GM21619 (cell line): ENCODE measurements around the gene BNIP1.

Experiments used
- ATAC-seq: cut with Tn5 transposase; IDR thresholded peaks from one replicate; pipeline ENCODE4 v1.9.1; 2021; ENCODE audit not compliant: unreplicated experiment

The BNIP1 gene

GRCh38 chr5:173163219-173163618 lies 18.9 kb downstream of the BNIP1 start:
- ATAC-seq: no peak

DNA sequence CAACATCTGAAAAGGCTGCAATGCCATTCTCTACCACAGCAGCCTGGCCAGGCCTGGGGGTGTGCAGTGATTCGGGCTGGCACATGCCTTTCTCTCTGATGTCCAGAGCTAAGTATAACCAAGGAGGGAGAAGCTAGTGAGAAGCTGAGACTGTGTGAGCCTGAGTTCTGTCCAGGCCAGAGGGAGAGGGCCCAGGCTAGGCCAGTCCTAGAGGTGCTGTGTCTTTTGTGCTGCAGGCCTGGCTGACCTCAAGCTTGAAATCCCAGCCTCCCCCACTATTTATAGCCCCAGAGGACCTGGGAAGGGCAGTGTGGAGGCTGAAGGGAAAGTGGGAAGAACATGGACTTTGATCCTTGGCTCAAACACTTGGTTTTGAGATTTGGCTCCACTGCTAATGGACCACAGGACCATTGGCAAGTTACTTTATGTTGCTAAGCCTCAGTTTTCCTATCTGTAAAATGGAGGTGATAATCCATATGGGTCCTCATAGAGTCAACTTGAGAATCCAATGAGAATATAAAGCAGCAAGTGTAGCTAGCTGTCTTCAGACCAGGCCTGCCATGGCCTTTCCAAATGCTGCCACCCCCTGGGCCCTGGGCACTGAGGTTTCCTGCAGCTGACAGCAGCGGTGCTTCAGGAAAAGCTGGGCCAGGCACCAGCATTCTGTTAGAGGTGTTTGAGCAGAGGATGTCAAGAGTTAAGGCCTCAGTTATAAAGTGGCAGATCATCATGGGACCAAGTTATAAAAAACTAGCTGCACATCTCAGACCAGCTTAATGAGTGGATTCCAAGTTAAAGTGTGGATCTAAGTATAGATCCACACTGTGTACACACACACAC lies 21.1 kb downstream of the BNIP1 start:
- no peak for ATAC-seq

GRCh38 chr5:173172166-173172565 lies 27.8 kb downstream of the BNIP1 start:
- ATAC-seq: no peak

DNA sequence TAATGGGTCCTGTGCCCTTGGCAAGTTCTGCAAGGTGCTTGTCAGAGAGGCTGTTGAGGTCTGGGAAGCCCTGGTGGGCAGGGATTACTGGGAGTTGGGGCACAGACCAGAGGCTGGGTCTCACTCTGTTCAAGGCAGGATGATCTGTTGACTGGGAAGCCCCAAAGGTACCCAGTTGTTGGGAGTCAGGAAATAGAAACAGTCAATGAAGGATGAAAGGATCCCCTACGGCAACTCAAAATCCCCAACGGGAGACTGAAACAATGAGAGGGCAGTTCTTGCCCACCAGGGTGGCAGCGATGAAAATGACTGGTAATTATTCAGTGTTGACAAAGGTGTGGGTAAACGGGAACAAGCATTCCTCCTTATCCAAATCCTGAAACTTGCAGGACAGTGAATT lies 31.2 kb downstream of the BNIP1 start:
- no peak for ATAC-seq

- ATAC-seq: no peak
Observed at GRCh38 chr5:173178369-173178910, 34.1 kb downstream of the BNIP1 start.

GRCh38 chr5:173180331-173180730 lies 36.0 kb downstream of the BNIP1 start:
- ATAC-seq: no peak

DNA sequence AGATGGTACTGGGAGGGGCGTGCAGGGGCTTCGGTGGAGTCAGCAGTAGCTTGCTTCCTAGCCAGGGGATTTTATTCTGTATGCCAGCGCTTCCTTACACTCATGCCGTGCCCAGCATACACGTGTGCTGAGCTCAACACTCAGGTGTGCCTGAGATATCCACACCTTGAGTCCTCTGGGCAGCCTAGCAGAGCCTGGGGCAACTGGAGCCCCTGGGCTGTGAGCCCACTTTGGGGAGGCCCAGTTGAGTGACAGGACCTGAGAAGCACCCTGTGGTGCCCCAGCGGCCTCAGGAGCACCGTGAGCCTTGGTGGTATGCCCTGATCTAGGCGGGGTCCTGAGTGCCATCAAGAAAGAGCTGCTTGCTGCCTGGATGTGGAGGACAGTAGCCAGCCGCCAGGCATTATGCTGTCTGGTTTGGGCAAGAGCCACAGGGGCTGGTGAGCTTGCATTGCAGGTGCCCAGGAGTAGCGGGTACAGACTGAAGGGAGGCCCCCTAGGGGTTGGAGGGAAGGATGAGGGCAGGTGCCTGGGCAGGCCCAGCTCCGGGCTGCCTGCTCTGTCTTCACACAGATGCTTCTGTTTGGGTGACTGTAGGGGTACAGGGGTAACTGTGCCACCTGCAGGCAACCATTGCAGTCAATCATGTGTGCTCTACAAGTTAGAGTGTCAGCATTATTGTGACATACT lies 42.9 kb downstream of the BNIP1 start:
- peak; percentile 53 for ATAC-seq

DNA sequence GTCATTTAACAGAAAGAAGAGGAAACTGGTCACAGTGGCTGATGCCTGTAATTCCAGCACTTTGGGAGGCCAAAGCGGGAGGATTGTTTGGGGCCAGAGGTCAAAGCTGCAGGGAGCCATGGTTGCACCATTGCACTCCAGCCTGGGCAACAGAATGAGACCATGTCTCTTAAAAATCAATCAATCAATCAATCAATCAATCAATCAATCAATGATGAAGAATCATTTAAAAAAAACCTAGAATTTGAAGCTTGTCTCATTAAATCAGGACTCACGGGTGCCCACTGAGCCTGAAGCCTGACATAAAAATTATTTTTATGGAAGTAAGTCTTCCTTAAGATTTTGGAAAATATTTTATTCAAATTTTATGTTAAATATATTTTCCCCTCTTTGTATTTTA lies 43.9 kb downstream of the BNIP1 start:
- no peak for ATAC-seq

DNA sequence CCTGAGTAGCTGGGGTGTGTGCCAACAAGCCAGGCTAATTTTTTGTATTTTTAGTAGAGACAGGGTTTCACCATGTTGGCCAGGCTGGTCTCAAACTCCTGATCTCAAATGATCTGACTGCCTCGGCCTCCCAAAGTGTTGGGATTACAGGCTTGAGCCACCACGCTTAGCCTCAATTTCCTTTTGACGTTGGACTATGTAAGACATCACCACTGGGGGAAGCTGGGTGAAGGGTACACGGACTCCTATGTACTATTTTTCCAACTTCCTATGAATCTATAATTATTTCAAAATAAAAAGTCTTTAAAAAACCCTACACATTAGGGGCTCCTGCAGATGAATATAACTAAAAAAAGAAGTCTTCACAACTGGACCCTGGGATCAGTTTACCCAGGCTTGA lies 46.7 kb downstream of the BNIP1 start:
- ATAC-seq: no peak

DNA sequence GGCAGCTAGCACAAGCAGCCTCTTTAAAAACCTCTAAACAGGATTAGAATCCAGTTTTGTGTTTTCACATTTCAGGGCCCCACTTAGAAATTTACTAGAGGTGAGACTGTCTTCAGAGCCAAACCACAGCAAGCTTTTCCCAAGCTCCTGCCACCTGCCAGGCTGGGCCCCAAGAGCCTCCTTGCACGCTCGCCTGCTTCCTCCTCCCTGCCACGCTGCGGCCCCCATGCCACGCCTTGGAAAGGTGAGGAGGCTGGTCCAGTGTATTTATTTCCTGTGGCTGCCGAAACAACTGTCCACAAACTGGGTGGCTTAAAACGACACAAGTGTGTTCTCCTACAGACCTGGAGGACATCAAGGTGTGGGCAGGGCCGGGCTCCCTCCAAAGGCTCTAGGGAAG lies 47.2 kb downstream of the BNIP1 start:
- ATAC-seq: no peak

- ATAC-seq: no peak
Observed at GRCh38 chr5:173192561-173192960, 48.2 kb downstream of the BNIP1 start.

GRCh38 chr5:173196133-173196952 lies 52.0 kb downstream of the BNIP1 start:
- no peak for ATAC-seq

DNA sequence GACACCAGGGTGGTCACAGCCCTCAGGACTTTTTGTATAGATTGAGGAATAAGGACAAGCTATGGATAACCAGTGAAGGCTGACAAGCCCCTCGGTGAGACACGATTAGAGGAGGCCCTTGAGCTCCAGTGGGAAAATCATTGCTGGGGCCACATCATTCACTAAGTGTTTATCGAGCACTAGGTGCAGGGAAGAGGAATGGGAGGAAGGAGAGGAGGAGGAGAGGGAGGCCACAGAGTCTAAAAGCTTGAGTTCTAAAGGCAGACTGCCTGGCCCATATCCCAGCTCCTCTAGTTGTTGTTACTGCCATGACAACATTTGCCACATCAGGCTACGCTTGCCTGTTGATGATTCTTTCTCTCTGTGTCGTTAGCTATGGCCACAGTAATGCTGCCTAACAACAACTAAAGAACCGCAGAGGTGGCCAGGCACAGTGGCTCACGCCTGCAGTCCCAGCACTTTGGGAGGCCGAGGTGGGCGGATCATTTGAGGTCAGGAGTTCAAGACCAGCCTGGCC lies 53.1 kb downstream of the BNIP1 start:
- ATAC-seq: no peak

DNA sequence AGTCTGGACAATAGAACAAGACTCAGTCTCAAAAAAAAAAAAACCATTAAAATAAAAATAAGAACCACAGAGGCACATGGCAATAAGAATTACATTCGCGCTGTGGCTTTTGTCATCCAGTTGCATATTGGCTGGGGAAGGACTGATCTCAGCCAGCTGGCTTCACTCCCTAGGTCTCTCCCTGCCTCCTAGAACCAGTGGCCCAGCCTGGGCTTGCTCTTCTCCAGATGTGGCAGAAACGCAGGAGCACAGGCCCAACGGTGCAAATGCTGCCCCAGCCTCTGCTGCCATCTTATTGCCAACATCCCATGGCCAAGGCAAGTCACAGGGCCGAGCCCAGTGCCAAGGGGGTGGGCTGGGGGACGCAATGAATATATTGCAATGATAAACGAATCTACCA lies 53.7 kb downstream of the BNIP1 start:
- no peak for ATAC-seq

DNA sequence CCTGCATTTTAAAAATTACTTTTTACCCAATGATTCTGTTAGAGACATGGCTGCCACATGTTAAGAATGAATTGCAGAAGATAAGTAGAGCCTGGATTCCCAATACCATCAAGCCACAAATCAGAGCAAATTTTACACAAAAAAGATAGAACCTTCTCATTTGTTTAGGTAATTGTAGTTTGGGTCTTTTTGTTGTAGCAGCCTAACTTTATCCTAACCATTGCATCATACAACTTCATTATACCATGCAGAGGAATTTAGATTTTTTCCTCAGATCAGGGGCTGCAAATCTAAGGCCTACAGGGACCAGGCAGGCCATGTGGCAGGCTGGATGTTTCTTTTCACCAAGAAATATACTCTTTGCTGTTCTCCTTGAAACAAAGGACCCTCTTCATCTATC lies 56.0 kb downstream of the BNIP1 start:
- ATAC-seq: no peak

DNA sequence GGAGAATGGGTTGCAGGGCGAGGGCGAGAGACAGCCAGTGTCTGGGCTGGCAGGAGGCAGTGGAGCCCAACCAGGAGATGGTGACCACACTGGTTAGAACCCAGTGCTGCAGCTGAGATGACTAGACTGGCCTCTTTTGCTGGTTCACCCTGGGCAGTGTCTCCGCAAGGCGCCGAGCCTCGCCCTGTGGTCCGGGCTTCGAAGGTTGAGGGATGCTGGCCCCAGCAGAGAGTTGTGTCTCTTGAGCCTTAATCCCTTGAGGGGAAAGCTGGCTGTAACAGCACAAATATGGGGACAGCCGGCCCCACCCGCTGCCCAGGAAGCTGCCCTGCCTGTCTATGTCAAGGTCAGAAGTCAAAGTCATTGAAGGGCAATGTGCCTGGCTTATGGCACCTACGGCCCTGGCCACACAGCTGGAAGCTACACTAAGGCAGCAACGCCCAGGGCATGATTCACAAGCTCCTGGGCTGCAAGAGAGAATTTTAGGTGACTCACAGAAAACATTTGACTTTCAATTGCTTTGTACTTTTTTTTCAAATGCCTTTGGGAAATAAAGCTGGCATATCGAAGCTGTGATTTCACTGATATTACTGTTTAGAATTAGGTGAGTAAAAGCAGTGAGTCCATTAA lies 57.4 kb downstream of the BNIP1 start:
- no peak for ATAC-seq

DNA sequence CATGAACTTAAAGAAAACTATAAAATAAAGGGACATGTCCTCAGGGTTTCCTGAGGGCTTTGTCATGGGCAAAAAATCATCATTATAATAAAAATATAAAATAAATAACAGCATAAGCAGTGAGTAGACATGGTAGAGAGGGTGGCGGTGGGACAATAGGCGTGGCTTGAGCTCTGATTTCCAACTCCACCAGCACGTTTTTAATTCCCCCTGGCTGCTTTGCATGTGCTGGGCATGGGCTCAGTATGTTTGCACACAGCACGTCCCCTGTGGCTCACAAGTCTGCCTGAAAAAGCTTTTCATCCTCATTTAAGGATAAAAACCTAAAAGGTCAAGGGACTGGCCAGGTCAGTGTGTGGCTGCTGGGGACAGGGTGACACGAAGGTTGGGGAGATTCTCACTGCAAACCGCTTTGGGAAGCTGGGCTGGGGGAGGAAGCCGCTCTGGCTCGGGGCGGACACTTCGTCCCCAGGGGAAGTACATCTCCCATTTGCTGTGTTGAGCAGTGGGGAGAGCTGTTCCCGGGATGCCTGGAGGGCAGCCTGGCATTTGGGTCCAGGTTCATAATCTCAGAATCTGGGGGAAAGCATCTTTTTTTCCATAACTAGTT lies 58.0 kb downstream of the BNIP1 start:
- no peak for ATAC-seq

- ATAC-seq: no peak
Observed at GRCh38 chr5:173204185-173204979, 60.1 kb downstream of the BNIP1 start.

DNA sequence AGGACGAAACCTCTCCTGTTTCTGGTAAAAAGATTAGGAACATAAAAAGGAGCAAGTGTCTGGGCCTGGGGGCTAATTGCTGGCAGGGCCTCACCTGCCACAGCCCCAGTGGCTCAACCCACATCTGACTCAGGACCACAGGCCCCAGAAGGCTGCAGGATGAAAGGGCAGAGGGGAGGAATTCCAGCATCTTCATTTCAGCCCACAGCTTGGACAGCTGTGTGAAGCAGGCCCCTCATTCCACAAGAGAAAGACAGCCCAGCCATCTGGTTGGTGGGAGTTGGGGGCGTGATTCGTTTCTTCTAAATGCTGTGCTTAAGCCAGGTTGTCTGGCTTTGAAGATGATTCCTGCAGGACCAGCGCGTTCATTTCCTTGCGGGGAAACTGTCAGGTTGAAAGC lies 61.6 kb downstream of the BNIP1 start:
- no peak for ATAC-seq
